ENCODE data around the gene GPR55.

DNA sequence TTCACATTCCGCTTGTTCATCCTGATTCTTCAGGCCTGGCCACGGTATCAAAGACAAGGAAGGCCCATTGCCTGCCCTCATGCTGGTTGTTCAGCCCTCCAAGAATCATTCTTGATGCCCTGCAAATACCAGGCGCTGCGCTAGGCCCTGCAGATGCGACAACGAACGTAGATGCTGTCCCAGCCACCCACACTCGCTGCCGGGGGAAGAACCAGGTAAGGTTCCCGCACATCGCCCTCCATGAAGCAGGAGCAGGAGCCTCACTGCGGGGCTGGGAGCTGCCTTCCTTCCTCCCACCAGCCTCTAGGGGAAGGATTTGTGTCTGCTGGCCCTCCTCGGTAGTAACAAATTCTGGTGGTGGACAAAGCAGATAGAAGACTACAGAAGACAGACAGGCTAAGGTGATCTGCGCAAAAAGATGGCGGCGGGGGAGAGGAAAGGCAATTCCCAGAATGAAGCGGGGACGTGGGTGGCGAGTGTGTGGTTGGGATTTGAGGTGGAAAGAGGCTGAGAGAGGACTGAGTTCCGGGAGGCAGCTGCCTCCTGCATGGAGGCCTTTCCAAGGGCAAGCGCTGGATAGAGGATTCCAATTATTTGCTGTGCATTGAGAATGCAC is 19.8 kb upstream of the GPR55 start:
- TF ChIP-seq, protein P1, sequence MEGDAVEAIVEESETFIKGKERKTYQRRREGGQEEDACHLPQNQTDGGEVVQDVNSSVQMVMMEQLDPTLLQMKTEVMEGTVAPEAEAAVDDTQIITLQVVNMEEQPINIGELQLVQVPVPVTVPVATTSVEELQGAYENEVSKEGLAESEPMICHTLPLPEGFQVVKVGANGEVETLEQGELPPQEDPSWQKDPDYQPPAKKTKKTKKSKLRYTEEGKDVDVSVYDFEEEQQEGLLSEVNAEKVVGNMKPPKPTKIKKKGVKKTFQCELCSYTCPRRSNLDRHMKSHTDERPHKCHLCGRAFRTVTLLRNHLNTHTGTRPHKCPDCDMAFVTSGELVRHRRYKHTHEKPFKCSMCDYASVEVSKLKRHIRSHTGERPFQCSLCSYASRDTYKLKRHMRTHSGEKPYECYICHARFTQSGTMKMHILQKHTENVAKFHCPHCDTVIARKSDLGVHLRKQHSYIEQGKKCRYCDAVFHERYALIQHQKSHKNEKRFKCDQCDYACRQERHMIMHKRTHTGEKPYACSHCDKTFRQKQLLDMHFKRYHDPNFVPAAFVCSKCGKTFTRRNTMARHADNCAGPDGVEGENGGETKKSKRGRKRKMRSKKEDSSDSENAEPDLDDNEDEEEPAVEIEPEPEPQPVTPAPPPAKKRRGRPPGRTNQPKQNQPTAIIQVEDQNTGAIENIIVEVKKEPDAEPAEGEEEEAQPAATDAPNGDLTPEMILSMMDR (IDR thresholded peaks at IDR 0.05), result no peak
- TF ChIP-seq EZH2 (IDR thresholded peaks at IDR 0.05; ENCODE audit: borderline replicate concordance, insufficient read depth, low read depth, low read length, poor library complexity, severe bottlenecking), result no peak

All from B cell (primary cell).